Prostate gland (tissue), 2 donors: ENCODE measurements around the gene VAV2. TPM values are rescaled to one million over a fixed set of nuclear protein-coding genes. Genes with fewer than 3 reads are reported as not detected.

Source experiments
- DNase-seq: peaks from one replicate; pipeline ENCODE4 v3.0.0-alpha.2; 2019; ENCODE audit warnings: low spot score
- H3K27ac ChIP-seq, 2 donors: fragments of 200-600 bp; sonication (generic); 2 replicates each; pipeline ENCODE4 v1.5.1; 2017 to 2019
- H3K27me3 ChIP-seq: fragments of 200-600 bp; sonication (generic); replicated peaks from 2 replicates; pipeline ENCODE4 v1.5.1; 2019; ENCODE audit not compliant: insufficient read depth
- H3K36me3 ChIP-seq, 2 donors: fragments of 200-600 bp; sonication (generic); 1 replicate in 1 of 2; 2 replicates in 1 of 2; pipeline versions ENCODE4 v1.5.1 to v1.8.1; 2017 to 2019
- H3K4me1 ChIP-seq: fragments of 200-600 bp; sonication (generic); replicated peaks from 2 replicates; pipeline ENCODE4 v1.5.1; 2019
- H3K4me3 ChIP-seq, 2 donors: fragments of 200-600 bp; sonication (generic); 2 replicates each; pipeline ENCODE4 v1.5.1; 2017 to 2019
- H3K9me3 ChIP-seq: fragments of 200-600 bp; sonication (generic); 2 replicates; pipeline ENCODE4 v1.5.1; 2017
- CTCF ChIP-seq, 4 experiments: fragments of 200-600 bp in 2 of 4; fragments of 450-650 bp in 2 of 4; sonication (generic) in 2 of 4; IDR thresholded peaks; 1 replicate in 3 of 4; 2 replicates in 1 of 4; pipeline ENCODE4 v1.5.1; 2016 to 2019; ENCODE audit warnings: antibody characterized with exemption in 4 of 4, mild to moderate bottlenecking in 2 of 4, moderate library complexity in 2 of 4
- POLR2A ChIP-seq: fragments of 450-650 bp; IDR thresholded peaks from one replicate; pipeline ENCODE4 v1.6.1; 2016; ENCODE audit warnings: antibody characterized with exemption, mild to moderate bottlenecking
- POLR2AphosphoS5 ChIP-seq: sonication (generic); formaldehyde crosslinking; IDR thresholded peaks from one replicate; pipeline ENCODE4 v1.6.1; 2017; ENCODE audit warnings: antibody characterized with exemption
- WGBS: methylation state at CpG from one replicate; pipeline ENCODE4 v1.1.5; 2018; 5-methylcytosine and 5-hydroxymethylcytosine counted together
- intact Hi-C: fragments of 100-400 bp; cut with DNase I; formaldehyde crosslinking; loops from one replicate; pipeline ENCODE4 v1.14.2; 2022
- total RNA-seq, 2 donors: library from RNA; depleted of rRNA; stranded (reverse); fragments of >200 nt; gene quantifications; one replicate each; pipeline ENCODE4 v1.1.0, GENCODE V29; 2016

The VAV2 gene
- total RNA-seq, 2 donors from 2014 or later, result 13.5 to 19.5 TPM

- no peak overlapping the region for H3K27ac ChIP-seq
- no peaks in the 10 kb centered on the region for H3K9me3 ChIP-seq
- no peaks in the 10 kb centered on the region for H3K27me3 ChIP-seq
- no peaks in the 10 kb centered on the region for H3K4me1 ChIP-seq
- TF ChIP-seq POLR2A, result no peak
- no peak for DNase-seq
- H3K36me3 ChIP-seq, result no peaks in the 10 kb centered on the region
- intact Hi-C loops, result no loop called here
- no peak overlapping the region for H3K4me3 ChIP-seq
- WGBS, result 87% methylated on average over 14 of the region's 14 CpGs
Observed at GRCh38 chr9:133949486-133950061, 42.5 kb downstream of the VAV2 start.

- Histone ChIP-seq H3K27me3 (no peaks in the 10 kb centered on the region), H3K4me1 (no peaks in the 10 kb centered on the region), H3K4me3 (no peak overlapping the region), H3K9me3 (no peaks in the 10 kb centered on the region), H3K36me3 (no peaks in the 10 kb centered on the region), H3K27ac (no peak overlapping the region)
- no peak for DNase-seq
- 86% methylated on average over 31 of the region's 31 CpGs for WGBS
- intact Hi-C loops, result no loop called here
- TF ChIP-seq POLR2AphosphoS5 (no peak), POLR2A (no peak), CTCF (IDR thresholded peaks at IDR 0.05) (no peak)
Observed at GRCh38 chr9:133948561-133949485, 43.3 kb downstream of the VAV2 start.

GRCh38 chr9:133948131-133948530, 44.0 kb downstream of the VAV2 start:
- WGBS, result 87% methylated on average over 14 of the region's 16 CpGs
- no peak for DNase-seq
- no peak overlapping the region for H3K27ac ChIP-seq
- no peaks in the 10 kb centered on the region for H3K27me3 ChIP-seq
- no peaks in the 10 kb centered on the region for H3K9me3 ChIP-seq
- intact Hi-C loops, result no loop called here
- TF ChIP-seq CTCF (IDR thresholded peaks at IDR 0.05) (no peak), POLR2A (no peak), POLR2AphosphoS5 (no peak)
- no peak overlapping the region for H3K4me3 ChIP-seq
- H3K4me1 ChIP-seq, result no peaks in the 10 kb centered on the region
- no peaks in the 10 kb centered on the region for H3K36me3 ChIP-seq

GRCh38 chr9:133946840-133947486, 45.2 kb downstream of the VAV2 start:
- H3K36me3 ChIP-seq, result no peaks in the 10 kb centered on the region
- no peaks in the 10 kb centered on the region for H3K27me3 ChIP-seq
- H3K4me1 ChIP-seq, result no peaks in the 10 kb centered on the region
- intact Hi-C loops, result no loop called here
- no peak overlapping the region for H3K4me3 ChIP-seq
- no peak overlapping the region for H3K27ac ChIP-seq
- no peak for DNase-seq
- no peaks in the 10 kb centered on the region for H3K9me3 ChIP-seq
- WGBS, result 92% methylated on average over 18 of the region's 18 CpGs
- TF ChIP-seq POLR2AphosphoS5 (no peak), POLR2A (no peak)

GRCh38 chr9:133945977-133946753, 46.0 kb downstream of the VAV2 start:
- DNase-seq, result no peak
- WGBS, result 95% methylated on average over 14 of the region's 14 CpGs
- Histone ChIP-seq H3K27me3 (no peaks in the 10 kb centered on the region), H3K27ac (no peak overlapping the region), H3K9me3 (no peaks in the 10 kb centered on the region), H3K36me3 (no peaks in the 10 kb centered on the region), H3K4me1 (no peaks in the 10 kb centered on the region), H3K4me3 (no peak overlapping the region)
- TF ChIP-seq POLR2AphosphoS5 (no peak), CTCF (IDR thresholded peaks at IDR 0.05) (no peak), POLR2A (no peak)
- intact Hi-C loops, result no loop called here
